ENCODE data around the gene KLRC4.

- no peak for TF ChIP-seq POLR2AphosphoS5 (IDR thresholded peaks at IDR 0.05; ENCODE audit: low read depth, low read length)
- no peak for TF ChIP-seq REST (IDR thresholded peaks at IDR 0.05; ENCODE audit: insufficient read depth in 1 of 2, low read depth in 2 of 2, low read length in 2 of 2)
- TF ChIP-seq TAF1 (IDR thresholded peaks at IDR 0.05; ENCODE audit: borderline replicate concordance, insufficient read depth, low read length): no peak
These were observed 4.3 kb downstream of the KLRC4 start for GRCh38 chr12:10405294-10405693.

Measured in PFSK-1 (cell line).